Fibroblast of lung (primary cell): Measurements from ENCODE around the gene SLC30A5. TPM values are rescaled to one million over a fixed set of nuclear protein-coding genes. Genes with fewer than 3 reads are reported as not detected.
A peak's percentile ranks its signal among the peaks of the same experiment; 100 is the strongest.

Source experiments
- DNase-seq, 2 donors: peaks; one replicate each; pipeline versions ENCODE4 v3.0.0 to v3.0.0-alpha.2; 2010; ENCODE audit warnings: low read depth in 2 of 2
- H2AFZ ChIP-seq: 2 replicates; pipeline ENCODE4 v1.5.1; 2012; ENCODE audit warnings: low read length, control low read depth, inconsistent platforms
- H3K27ac ChIP-seq: 2 replicates; pipeline ENCODE4 v1.5.1; 2011; ENCODE audit warnings: low read length, control low read depth; ENCODE audit not compliant: insufficient read depth
- H3K27me3 ChIP-seq: 2 replicates; pipeline ENCODE4 v1.5.1; 2011; ENCODE audit warnings: mild to moderate bottlenecking, low read length; ENCODE audit not compliant: control insufficient read depth, insufficient read depth
- H3K36me3 ChIP-seq: 2 replicates; pipeline ENCODE4 v1.5.1; 2011; ENCODE audit warnings: low read length; ENCODE audit not compliant: control insufficient read depth, insufficient read depth
- H3K4me1 ChIP-seq: 2 replicates; pipeline ENCODE4 v1.5.1; 2011; ENCODE audit warnings: low read length; ENCODE audit not compliant: control insufficient read depth, insufficient read depth; ENCODE audit errors: extremely low read depth
- H3K4me2 ChIP-seq: 2 replicates; pipeline ENCODE4 v1.5.1; 2011; ENCODE audit warnings: low read length, control low read depth; ENCODE audit not compliant: insufficient read depth; ENCODE audit errors: extremely low read depth
- H3K4me3 ChIP-seq, 4 experiments: fragments of 200-600 bp in 1 of 4; sonication (generic) in 1 of 4; replicated peaks in 1 of 4; 2 replicates each; pipeline ENCODE4 v1.5.1; 2011 to 2016; ENCODE audit warnings: low read length in 4 of 4, low read depth in 3 of 4, mild to moderate bottlenecking in 3 of 4, control low read depth in 2 of 4, inconsistent platforms in 1 of 4, mixed read lengths in 1 of 4; ENCODE audit not compliant: insufficient read depth in 1 of 4; ENCODE audit errors: control extremely low read depth in 1 of 4
- H3K79me2 ChIP-seq: 2 replicates; pipeline ENCODE4 v1.5.1; 2012; ENCODE audit warnings: mild to moderate bottlenecking, low read length, inconsistent platforms; ENCODE audit not compliant: control insufficient read depth, insufficient read depth
- H3K9ac ChIP-seq: 2 replicates; pipeline ENCODE4 v1.5.1; 2011; ENCODE audit warnings: mild to moderate bottlenecking, low read length, control low read depth; ENCODE audit not compliant: insufficient read depth
- H3K9me3 ChIP-seq: 2 replicates; pipeline ENCODE4 v1.5.1; 2012; ENCODE audit warnings: low read depth, low read length; ENCODE audit not compliant: control insufficient read depth, insufficient read depth
- H4K20me1 ChIP-seq: 2 replicates; pipeline ENCODE4 v1.5.1; 2011; ENCODE audit warnings: low read length; ENCODE audit not compliant: control insufficient read depth, insufficient read depth; ENCODE audit errors: extremely low read depth
- CTCF ChIP-seq, 2 donors: IDR thresholded peaks in 1 of 2; conservative IDR thresholded peaks in 1 of 2; 1 replicate in 1 of 2; 2 replicates in 1 of 2; pipeline ENCODE4 v1.5.1; 2011 to 2012; ENCODE audit warnings: low read length in 2 of 2, control low read depth in 1 of 2, inconsistent platforms in 1 of 2, low read depth in 1 of 2, mild to moderate bottlenecking in 1 of 2
- EZH2 ChIP-seq: IDR thresholded peaks from 2 replicates; pipeline ENCODE4 v1.5.1; 2012; ENCODE audit warnings: low read length, control low read depth, mild to moderate bottlenecking; ENCODE audit errors: missing control alignments
- polyA plus RNA-seq, 2 donors: library from polyadenylated mRNA; depleted of rRNA in 1 of 2; stranded (reverse) in 1 of 2; unstranded in 1 of 2; fragments of >200 nt; gene quantifications; 2 replicates each; pipeline ENCODE4 v1.2.1, GENCODE V29; 2011 to 2012; ENCODE audit warnings: missing spikeins in 1 of 2
- total RNA-seq: library from RNA; depleted of rRNA; stranded (reverse); fragments of >200 nt; gene quantifications from 2 replicates; pipeline ENCODE4 v1.2.1, GENCODE V29; 2014

Gene SLC30A5
- total and polyA plus RNA-seq, 2 donors (not counting 1 experiment from before 2014, with no cell fraction given), result 48.0 to 97.1 TPM

GRCh38 chr5:69048230-69048629, 45.6 kb upstream of the SLC30A5 start:
- DNase-seq, result peak in 1 of 2 donors; percentile 7

DNA sequence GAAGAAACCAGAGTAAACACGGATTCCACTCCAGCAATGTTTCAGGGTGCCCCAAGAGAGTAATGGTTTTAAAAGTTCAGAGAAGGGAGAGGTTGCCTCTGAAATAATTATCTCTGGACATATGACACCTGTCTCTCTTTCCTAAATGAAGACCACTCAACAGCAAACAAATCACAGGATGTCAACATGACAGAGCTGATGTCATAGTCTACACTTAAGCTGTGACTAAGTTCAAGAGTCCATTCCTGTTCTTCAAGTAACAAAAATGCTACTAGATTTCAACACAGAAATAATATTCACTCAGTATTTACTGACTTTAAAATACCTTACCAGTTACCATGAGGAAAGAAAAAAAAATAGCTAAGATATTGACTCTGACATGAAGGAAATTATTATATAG, 44.7 kb upstream of the SLC30A5 start:
- no peak overlapping the region for H3K27ac ChIP-seq
- no peaks in the 10 kb centered on the region for H3K27me3 ChIP-seq
- no peak overlapping the region for H3K4me2 ChIP-seq
- no peak for TF ChIP-seq CTCF (conservative IDR thresholded peaks at IDR 0.05 in 1 of 2, IDR thresholded peaks at IDR 0.05 in 1 of 2; ENCODE audit: low read depth in 1 of 2, low read length in 2 of 2)
- TF ChIP-seq EZH2, result no peak
- no peaks in the 10 kb centered on the region for H3K9me3 ChIP-seq
- H3K4me3 ChIP-seq, result no peak overlapping the region
- H4K20me1 ChIP-seq, result no peaks in the 10 kb centered on the region
- no peaks in the 10 kb centered on the region for H3K36me3 ChIP-seq
- H3K79me2 ChIP-seq, result no peaks in the 10 kb centered on the region
- no peak overlapping the region for H3K9ac ChIP-seq
- no peak overlapping the region for H2AFZ ChIP-seq
- H3K4me1 ChIP-seq, result no peaks in the 10 kb centered on the region
- no peak for DNase-seq

More at GRCh38 chr5:69048230-69048629, 45.6 kb upstream of the SLC30A5 start:
- no peak overlapping the region for H3K4me3 ChIP-seq
- H4K20me1 ChIP-seq, result no peaks in the 10 kb centered on the region
- TF ChIP-seq EZH2 (no peak), CTCF (conservative IDR thresholded peaks at IDR 0.05 in 1 of 2, IDR thresholded peaks at IDR 0.05 in 1 of 2; ENCODE audit: low read depth in 1 of 2, low read length in 2 of 2) (peak; percentile 27 to 31)
- H2AFZ ChIP-seq, result no peak overlapping the region
- H3K36me3 ChIP-seq, result no peaks in the 10 kb centered on the region
- no peaks in the 10 kb centered on the region for H3K4me1 ChIP-seq
- no peaks in the 10 kb centered on the region for H3K27me3 ChIP-seq
- no peak overlapping the region for H3K4me2 ChIP-seq
- no peak overlapping the region for H3K9ac ChIP-seq
- no peaks in the 10 kb centered on the region for H3K9me3 ChIP-seq
- H3K79me2 ChIP-seq, result no peaks in the 10 kb centered on the region
- no peak overlapping the region for H3K27ac ChIP-seq

GRCh38 chr5:69049796-69050195, 44.0 kb upstream of the SLC30A5 start:
- TF ChIP-seq CTCF (conservative IDR thresholded peaks at IDR 0.05 in 1 of 2, IDR thresholded peaks at IDR 0.05 in 1 of 2; ENCODE audit: low read depth in 1 of 2, low read length in 2 of 2) (no peak), EZH2 (no peak)
- no peak for DNase-seq
- no peak overlapping the region for H3K4me2 ChIP-seq

More at GRCh38 chr5:69049796-69050195, 44.0 kb upstream of the SLC30A5 start:
- Histone ChIP-seq H2AFZ (no peak overlapping the region), H3K9me3 (no peaks in the 10 kb centered on the region), H4K20me1 (no peaks in the 10 kb centered on the region), H3K27ac (no peak overlapping the region), H3K36me3 (no peaks in the 10 kb centered on the region), H3K27me3 (no peaks in the 10 kb centered on the region), H3K4me1 (no peaks in the 10 kb centered on the region), H3K4me3 (no peak overlapping the region), H3K79me2 (no peaks in the 10 kb centered on the region), H3K9ac (no peak overlapping the region)
